Endothelial cell of umbilical vein (primary cell): ENCODE data around the gene CYP3A4.

ENCODE experiments used
- EZH2 ChIP-seq: IDR thresholded peaks from 2 replicates; pipeline ENCODE4 v1.6.1; 2012; ENCODE audit warnings: borderline replicate concordance, low read depth, mild to moderate bottlenecking, moderate library complexity, low read length, inconsistent platforms; ENCODE audit not compliant: severe bottlenecking
- FOS ChIP-seq: IDR thresholded peaks from 2 replicates; pipeline ENCODE4 v1.6.1; 2011; ENCODE audit warnings: mild to moderate bottlenecking, low read length, moderate library complexity, borderline replicate concordance; ENCODE audit not compliant: insufficient read depth
- JUN ChIP-seq: IDR thresholded peaks from 2 replicates; pipeline ENCODE4 v1.6.1; 2011; ENCODE audit warnings: borderline replicate concordance, low read depth; ENCODE audit not compliant: insufficient read length, insufficient read depth
- MYC ChIP-seq: IDR thresholded peaks from one replicate; pipeline ENCODE4 v1.6.1; 2011; ENCODE audit warnings: mild to moderate bottlenecking, low read depth, low read length
- POLR2A ChIP-seq: IDR thresholded peaks from 2 replicates; pipeline ENCODE4 v1.6.1; 2012; ENCODE audit warnings: low read depth, mild to moderate bottlenecking, control low read depth, low read length
- POLR2AphosphoS5 ChIP-seq: IDR thresholded peaks from 2 replicates; pipeline ENCODE4 v1.6.1; 2012; ENCODE audit warnings: low read depth, mild to moderate bottlenecking, control low read depth, low read length, moderate library complexity; ENCODE audit not compliant: insufficient read depth
- TF ChIP-seq, protein P1 (sequence below), 2 donors: IDR thresholded peaks; 1 replicate in 1 of 2; 2 replicates in 1 of 2; pipeline ENCODE4 v1.5.1; 2011; ENCODE audit warnings: low read length in 2 of 2, mild to moderate bottlenecking in 2 of 2, moderate library complexity in 2 of 2, control low read depth in 1 of 2, inconsistent platforms in 1 of 2, low read depth in 1 of 2; ENCODE audit not compliant: insufficient read depth in 1 of 2; ENCODE audit errors: extremely low read depth in 1 of 2
- TF ChIP-seq, protein P2 (sequence below): IDR thresholded peaks from 2 replicates; pipeline ENCODE4 v1.6.1; 2011; ENCODE audit not compliant: insufficient read depth, insufficient read length

GRCh38 chr7:99709260-99709659, 74.7 kb downstream of the CYP3A4 start:
- TF ChIP-seq, protein P1, sequence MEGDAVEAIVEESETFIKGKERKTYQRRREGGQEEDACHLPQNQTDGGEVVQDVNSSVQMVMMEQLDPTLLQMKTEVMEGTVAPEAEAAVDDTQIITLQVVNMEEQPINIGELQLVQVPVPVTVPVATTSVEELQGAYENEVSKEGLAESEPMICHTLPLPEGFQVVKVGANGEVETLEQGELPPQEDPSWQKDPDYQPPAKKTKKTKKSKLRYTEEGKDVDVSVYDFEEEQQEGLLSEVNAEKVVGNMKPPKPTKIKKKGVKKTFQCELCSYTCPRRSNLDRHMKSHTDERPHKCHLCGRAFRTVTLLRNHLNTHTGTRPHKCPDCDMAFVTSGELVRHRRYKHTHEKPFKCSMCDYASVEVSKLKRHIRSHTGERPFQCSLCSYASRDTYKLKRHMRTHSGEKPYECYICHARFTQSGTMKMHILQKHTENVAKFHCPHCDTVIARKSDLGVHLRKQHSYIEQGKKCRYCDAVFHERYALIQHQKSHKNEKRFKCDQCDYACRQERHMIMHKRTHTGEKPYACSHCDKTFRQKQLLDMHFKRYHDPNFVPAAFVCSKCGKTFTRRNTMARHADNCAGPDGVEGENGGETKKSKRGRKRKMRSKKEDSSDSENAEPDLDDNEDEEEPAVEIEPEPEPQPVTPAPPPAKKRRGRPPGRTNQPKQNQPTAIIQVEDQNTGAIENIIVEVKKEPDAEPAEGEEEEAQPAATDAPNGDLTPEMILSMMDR (IDR thresholded peaks at IDR 0.05; ENCODE audit: extremely low read depth in 1 of 2, insufficient read depth in 1 of 2, low read depth in 1 of 2, low read length in 2 of 2), result no peak
- no peak for TF ChIP-seq POLR2A
- TF ChIP-seq EZH2, result no peak
- no peak for TF ChIP-seq POLR2AphosphoS5
- no peak for TF ChIP-seq MYC
- TF ChIP-seq, protein P2, sequence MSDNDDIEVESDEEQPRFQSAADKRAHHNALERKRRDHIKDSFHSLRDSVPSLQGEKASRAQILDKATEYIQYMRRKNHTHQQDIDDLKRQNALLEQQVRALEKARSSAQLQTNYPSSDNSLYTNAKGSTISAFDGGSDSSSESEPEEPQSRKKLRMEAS, result no peak
- no peak for TF ChIP-seq FOS
- no peak for TF ChIP-seq JUN
